ENCODE results near the gene PLCD1.

PLCD1 gene

GRCh38 chr3:37964146-37964545, 65.3 kb downstream of the PLCD1 start:
- DNase-seq (ENCODE audit: low read depth in 2 of 2), result no peak

- DNase-seq (ENCODE audit: low read depth in 2 of 2), result no peak
These were observed 65.8 kb downstream of the PLCD1 start for GRCh38 chr3:37963635-37964034.

GRCh38 chr3:37963016-37963415, 66.4 kb downstream of the PLCD1 start:
- no peak for DNase-seq (ENCODE audit: low read depth in 2 of 2)

GRCh38 chr3:37961622-37962431, 67.6 kb downstream of the PLCD1 start:
- no peak for DNase-seq (ENCODE audit: low read depth in 2 of 2)

GRCh38 chr3:37957539-37957936, 71.9 kb downstream of the PLCD1 start:
- DNase-seq (ENCODE audit: low read depth in 2 of 2), result no peak
